ENCODE data around the gene SLC4A7. TPM values are rescaled to one million over a fixed set of nuclear protein-coding genes. Genes with fewer than 3 reads are reported as not detected.
"Not testable (repeated sequence)": the region's sequence is repeated elsewhere in the genome, so short reads cannot be mapped to it uniquely, and the experiment has no call there.

The SLC4A7 gene
- total and polyA plus RNA-seq, 10 of the 15 experiments (the other 5 are each of a cell fraction or from before 2014, with no cell fraction given), result 4.4 to 41.4 (median 18.3) TPM

DNA sequence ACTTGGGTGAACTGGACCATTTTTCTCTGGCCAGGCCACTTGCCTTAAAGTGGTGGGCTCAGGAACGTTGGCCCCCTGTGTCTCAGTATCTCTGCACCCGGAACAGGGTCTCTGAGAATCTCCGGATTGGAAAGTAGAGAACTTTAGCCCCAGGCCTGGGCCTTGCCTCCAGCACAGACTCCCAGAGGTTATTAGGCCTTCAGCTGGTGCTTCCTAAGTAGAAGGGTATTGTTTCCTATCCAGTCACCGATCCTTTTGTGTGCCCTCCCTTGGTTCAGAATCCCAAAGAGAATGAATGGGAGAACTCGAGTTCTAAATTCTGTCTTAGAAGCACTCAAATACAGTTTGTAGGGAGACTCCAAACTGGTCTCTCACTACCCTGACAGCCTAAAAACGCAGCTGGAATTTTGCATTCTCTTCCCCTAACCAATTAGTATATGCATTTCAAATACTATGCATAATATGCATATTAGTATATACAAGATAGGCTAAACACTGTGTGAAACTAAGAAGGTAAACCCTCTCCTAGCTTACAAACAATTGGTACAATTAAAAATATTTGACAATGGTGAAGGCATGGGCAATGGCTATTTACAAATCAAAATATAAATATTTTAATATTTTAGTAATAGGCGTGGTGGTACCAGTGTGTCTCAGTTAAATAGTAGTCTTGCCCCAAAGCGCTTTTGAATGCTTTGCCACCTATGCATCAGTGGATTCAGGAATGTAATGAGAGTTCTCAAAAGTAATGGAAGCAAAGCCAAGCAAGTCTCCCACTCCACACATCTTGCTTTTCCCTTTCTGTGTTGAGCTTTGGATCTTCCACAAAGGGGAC lies 48.5 kb upstream of the SLC4A7 start (continued):
- TF ChIP-seq, protein P1, sequence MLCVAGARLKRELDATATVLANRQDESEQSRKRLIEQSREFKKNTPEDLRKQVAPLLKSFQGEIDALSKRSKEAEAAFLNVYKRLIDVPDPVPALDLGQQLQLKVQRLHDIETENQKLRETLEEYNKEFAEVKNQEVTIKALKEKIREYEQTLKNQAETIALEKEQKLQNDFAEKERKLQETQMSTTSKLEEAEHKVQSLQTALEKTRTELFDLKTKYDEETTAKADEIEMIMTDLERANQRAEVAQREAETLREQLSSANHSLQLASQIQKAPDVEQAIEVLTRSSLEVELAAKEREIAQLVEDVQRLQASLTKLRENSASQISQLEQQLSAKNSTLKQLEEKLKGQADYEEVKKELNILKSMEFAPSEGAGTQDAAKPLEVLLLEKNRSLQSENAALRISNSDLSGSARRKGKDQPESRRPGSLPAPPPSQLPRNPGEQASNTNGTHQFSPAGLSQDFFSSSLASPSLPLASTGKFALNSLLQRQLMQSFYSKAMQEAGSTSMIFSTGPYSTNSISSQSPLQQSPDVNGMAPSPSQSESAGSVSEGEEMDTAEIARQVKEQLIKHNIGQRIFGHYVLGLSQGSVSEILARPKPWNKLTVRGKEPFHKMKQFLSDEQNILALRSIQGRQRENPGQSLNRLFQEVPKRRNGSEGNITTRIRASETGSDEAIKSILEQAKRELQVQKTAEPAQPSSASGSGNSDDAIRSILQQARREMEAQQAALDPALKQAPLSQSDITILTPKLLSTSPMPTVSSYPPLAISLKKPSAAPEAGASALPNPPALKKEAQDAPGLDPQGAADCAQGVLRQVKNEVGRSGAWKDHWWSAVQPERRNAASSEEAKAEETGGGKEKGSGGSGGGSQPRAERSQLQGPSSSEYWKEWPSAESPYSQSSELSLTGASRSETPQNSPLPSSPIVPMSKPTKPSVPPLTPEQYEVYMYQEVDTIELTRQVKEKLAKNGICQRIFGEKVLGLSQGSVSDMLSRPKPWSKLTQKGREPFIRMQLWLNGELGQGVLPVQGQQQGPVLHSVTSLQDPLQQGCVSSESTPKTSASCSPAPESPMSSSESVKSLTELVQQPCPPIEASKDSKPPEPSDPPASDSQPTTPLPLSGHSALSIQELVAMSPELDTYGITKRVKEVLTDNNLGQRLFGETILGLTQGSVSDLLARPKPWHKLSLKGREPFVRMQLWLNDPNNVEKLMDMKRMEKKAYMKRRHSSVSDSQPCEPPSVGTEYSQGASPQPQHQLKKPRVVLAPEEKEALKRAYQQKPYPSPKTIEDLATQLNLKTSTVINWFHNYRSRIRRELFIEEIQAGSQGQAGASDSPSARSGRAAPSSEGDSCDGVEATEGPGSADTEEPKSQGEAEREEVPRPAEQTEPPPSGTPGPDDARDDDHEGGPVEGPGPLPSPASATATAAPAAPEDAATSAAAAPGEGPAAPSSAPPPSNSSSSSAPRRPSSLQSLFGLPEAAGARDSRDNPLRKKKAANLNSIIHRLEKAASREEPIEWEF (IDR thresholded peaks at IDR 0.05; ENCODE audit: insufficient replicate concordance, low read depth, low read length), result no peak
- TF ChIP-seq ASH2L (IDR thresholded peaks at IDR 0.05; ENCODE audit: borderline replicate concordance, low read depth) (no peak), PML (IDR thresholded peaks at IDR 0.05; ENCODE audit: low read length) (no peak), ZBED1 (IDR thresholded peaks at IDR 0.05; ENCODE audit: borderline replicate concordance) (no peak), ZSCAN29 (IDR thresholded peaks at IDR 0.05) (no peak), TAF1 (IDR thresholded peaks at IDR 0.05; ENCODE audit: borderline replicate concordance, low read depth, low read length) (no peak), CREB1 (IDR thresholded peaks at IDR 0.05; ENCODE audit: low read depth) (no peak), SMAD5 (IDR thresholded peaks at IDR 0.05; ENCODE audit: low read depth) (no peak)
- TF ChIP-seq, protein P2, sequence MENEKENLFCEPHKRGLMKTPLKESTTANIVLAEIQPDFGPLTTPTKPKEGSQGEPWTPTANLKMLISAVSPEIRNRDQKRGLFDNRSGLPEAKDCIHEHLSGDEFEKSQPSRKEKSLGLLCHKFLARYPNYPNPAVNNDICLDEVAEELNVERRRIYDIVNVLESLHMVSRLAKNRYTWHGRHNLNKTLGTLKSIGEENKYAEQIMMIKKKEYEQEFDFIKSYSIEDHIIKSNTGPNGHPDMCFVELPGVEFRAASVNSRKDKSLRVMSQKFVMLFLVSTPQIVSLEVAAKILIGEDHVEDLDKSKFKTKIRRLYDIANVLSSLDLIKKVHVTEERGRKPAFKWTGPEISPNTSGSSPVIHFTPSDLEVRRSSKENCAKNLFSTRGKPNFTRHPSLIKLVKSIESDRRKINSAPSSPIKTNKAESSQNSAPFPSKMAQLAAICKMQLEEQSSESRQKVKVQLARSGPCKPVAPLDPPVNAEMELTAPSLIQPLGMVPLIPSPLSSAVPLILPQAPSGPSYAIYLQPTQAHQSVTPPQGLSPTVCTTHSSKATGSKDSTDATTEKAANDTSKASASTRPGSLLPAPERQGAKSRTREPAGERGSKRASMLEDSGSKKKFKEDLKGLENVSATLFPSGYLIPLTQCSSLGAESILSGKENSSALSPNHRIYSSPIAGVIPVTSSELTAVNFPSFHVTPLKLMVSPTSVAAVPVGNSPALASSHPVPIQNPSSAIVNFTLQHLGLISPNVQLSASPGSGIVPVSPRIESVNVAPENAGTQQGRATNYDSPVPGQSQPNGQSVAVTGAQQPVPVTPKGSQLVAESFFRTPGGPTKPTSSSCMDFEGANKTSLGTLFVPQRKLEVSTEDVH (IDR thresholded peaks at IDR 0.05; ENCODE audit: low read depth, partially characterized antibody), result no peak
- TF ChIP-seq, protein P3, sequence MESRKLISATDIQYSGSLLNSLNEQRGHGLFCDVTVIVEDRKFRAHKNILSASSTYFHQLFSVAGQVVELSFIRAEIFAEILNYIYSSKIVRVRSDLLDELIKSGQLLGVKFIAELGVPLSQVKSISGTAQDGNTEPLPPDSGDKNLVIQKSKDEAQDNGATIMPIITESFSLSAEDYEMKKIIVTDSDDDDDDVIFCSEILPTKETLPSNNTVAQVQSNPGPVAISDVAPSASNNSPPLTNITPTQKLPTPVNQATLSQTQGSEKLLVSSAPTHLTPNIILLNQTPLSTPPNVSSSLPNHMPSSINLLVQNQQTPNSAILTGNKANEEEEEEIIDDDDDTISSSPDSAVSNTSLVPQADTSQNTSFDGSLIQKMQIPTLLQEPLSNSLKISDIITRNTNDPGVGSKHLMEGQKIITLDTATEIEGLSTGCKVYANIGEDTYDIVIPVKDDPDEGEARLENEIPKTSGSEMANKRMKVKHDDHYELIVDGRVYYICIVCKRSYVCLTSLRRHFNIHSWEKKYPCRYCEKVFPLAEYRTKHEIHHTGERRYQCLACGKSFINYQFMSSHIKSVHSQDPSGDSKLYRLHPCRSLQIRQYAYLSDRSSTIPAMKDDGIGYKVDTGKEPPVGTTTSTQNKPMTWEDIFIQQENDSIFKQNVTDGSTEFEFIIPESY (IDR thresholded peaks at IDR 0.05), result no peak

DNA sequence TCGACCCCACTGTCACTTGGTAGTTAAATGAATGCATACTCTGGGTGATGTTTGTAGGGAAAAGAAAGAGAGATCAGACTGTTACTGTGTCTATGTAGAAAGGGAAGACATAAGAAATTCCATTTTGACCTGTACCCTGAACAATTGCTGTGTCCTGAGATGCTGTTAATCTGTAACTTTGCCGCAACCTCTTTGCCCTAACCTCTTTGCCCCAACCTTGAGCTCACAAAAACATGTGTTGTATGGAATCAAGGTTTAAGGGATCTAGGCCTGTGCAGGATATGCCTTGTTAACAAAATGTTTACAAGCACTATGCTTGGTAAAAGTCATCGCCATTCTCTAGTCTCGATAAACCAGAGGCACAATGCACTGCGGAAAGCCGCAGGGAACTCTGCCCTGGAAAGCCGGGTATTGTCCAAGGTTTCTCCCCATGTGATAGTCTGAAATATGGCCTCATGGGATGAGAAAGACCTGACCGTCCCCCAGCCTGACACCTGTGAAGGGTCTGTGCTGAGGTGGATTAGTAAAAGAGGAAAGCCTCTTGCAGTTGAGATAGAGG lies 47.1 kb upstream of the SLC4A7 start:
- H3K4me2 ChIP-seq (ENCODE audit: control insufficient read depth, insufficient read depth); H3K9me3 ChIP-seq (replicated peaks; ENCODE audit: control insufficient read depth, insufficient read depth, low read length); H3K4me3 ChIP-seq; CTCF ChIA-PET; SMC1A ChIA-PET (ENCODE audit: uncharacterized antibody, unreplicated experiment); H3K27ac ChIP-seq (ENCODE audit: control insufficient read depth, insufficient read depth); H2AFZ ChIP-seq (ENCODE audit: control insufficient read depth, low read depth, low read length); H3K79me2 ChIP-seq (ENCODE audit: control insufficient read depth, insufficient read depth, low read length); H3K27me3 ChIP-seq (replicated peaks in 1 of 2; ENCODE audit: control insufficient read depth in 2 of 2, insufficient read depth in 2 of 2, low read length in 1 of 2); in situ Hi-C loops (cut with MboI); FAIRE-seq; H3K9ac ChIP-seq (ENCODE audit: control insufficient read depth, insufficient read depth, low read length); H3K36me3 ChIP-seq (ENCODE audit: control insufficient read depth in 2 of 2, insufficient read depth in 2 of 2, low read length in 1 of 2); POLR2A ChIA-PET; ATAC-seq; H4K20me1 ChIP-seq (ENCODE audit: control insufficient read depth, insufficient read depth); DNase-seq (ENCODE audit: low read depth, low spot score); RAD21 ChIA-PET (ENCODE audit: unreplicated experiment); BruUV-seq (replicated peaks); H3K4me1 ChIP-seq (ENCODE audit: control insufficient read depth, insufficient read depth, low read length): not testable (repeated sequence)
- WGBS (ENCODE audit: insufficient coverage, insufficient replicate concordance, low lambda C conversion rate, missing lambda C conversion rate), result 83% methylated on average over 8 of the region's 8 CpGs
- intact Hi-C loops (cut with micrococcal nuclease; ENCODE audit: unreplicated experiment), result loop anchor here (5.0 kb wide), 1 partner anchor 49 kb away; the partner anchor contains the start of gene SLC4A7

All from GM12878 (cell line).